ENCODE data around the gene GLI3.
A peak's percentile ranks its signal among the peaks of the same experiment; 100 is the strongest.

The GLI3 gene

GRCh38 chr7:42167631-42168236, 69.3 kb downstream of the GLI3 start:
- TF ChIP-seq Cebpa-rat (IDR thresholded peaks at IDR 0.05): no peak
- Histone ChIP-seq H3K27me3 (no peaks in the 10 kb centered on the region), H3K4me3 (no peak overlapping the region), H3K4me2 (no peak overlapping the region), H3K9me3 (replicated peaks in 1 of 11) (no peaks in the 10 kb centered on the region), H3K9ac (no peak overlapping the region), H3K36me3 (peaks cover 0 to 9% (median 0%) of the 10 kb centered on the region in 11 experiments; a peak in 4 of 22 replicates), H3K27ac (no peak overlapping the region), H3K4me1 (peaks cover 0 to 12% (median 9%) of the 10 kb centered on the region in 10 experiments; a peak in 13 of 20 replicates), H4K20me1 (no peaks in the 10 kb centered on the region; a peak in 1 of 22 replicates)

- H3K4me1 ChIP-seq: peaks cover 0 to 12% (median 9%) of the 10 kb centered on the region in 10 experiments; a peak in 13 of 20 replicates
- no peaks in the 10 kb centered on the region for H3K27me3 ChIP-seq
- H3K4me3 ChIP-seq: no peak overlapping the region
- no peak for TF ChIP-seq Cebpa-rat (IDR thresholded peaks at IDR 0.05)
- H3K9ac ChIP-seq: no peak overlapping the region
- no peaks in the 10 kb centered on the region for H3K9me3 ChIP-seq (replicated peaks in 1 of 11)
- H4K20me1 ChIP-seq: no peaks in the 10 kb centered on the region; a peak in 1 of 22 replicates
- peaks cover 0 to 4% (median 0%) of the 10 kb centered on the region in 11 experiments; a peak in 2 of 22 replicates for H3K36me3 ChIP-seq
- no peak overlapping the region for H3K4me2 ChIP-seq
- H3K27ac ChIP-seq: no peak overlapping the region
Observed at GRCh38 chr7:42167206-42167605, 69.8 kb downstream of the GLI3 start.

GRCh38 chr7:42164881-42165428, 72.1 kb downstream of the GLI3 start:
- Histone ChIP-seq H3K9ac (no peak overlapping the region), H3K9me3 (replicated peaks in 1 of 11) (no peaks in the 10 kb centered on the region), H3K4me1 (peaks cover 0 to 12% (median 9%) of the 10 kb centered on the region in 10 experiments; a peak in 13 of 20 replicates), H3K36me3 (no peaks in the 10 kb centered on the region; a peak in 1 of 22 replicates), H4K20me1 (no peaks in the 10 kb centered on the region; a peak in 1 of 22 replicates), H3K4me2 (peak overlapping the region in 5 of 11 experiments; percentile 17 to 34 (median 24); a peak in 6 of 22 replicates), H3K27ac (no peak overlapping the region), H3K4me3 (no peak overlapping the region), H3K27me3 (no peaks in the 10 kb centered on the region)
- TF ChIP-seq Cebpa-rat (IDR thresholded peaks at IDR 0.05): no peak

- no peaks in the 10 kb centered on the region for H3K27me3 ChIP-seq
- H3K9ac ChIP-seq: no peak overlapping the region
- H3K9me3 ChIP-seq (replicated peaks in 1 of 11): no peaks in the 10 kb centered on the region
- no peak for TF ChIP-seq Cebpa-rat (IDR thresholded peaks at IDR 0.05)
- H3K4me3 ChIP-seq: no peak overlapping the region
- peaks cover 0 to 12% (median 9%) of the 10 kb centered on the region in 10 experiments; a peak in 13 of 20 replicates for H3K4me1 ChIP-seq
- no peaks in the 10 kb centered on the region; a peak in 2 of 22 replicates for H4K20me1 ChIP-seq
- H3K4me2 ChIP-seq: no peak overlapping the region
- no peaks in the 10 kb centered on the region; a peak in 1 of 22 replicates for H3K36me3 ChIP-seq
- no peak overlapping the region for H3K27ac ChIP-seq
Observed at GRCh38 chr7:42162560-42163325, 74.3 kb downstream of the GLI3 start.

- no peak overlapping the region for H3K27ac ChIP-seq
- no peak overlapping the region for H3K4me3 ChIP-seq
- H3K9me3 ChIP-seq (replicated peaks in 1 of 11): no peaks in the 10 kb centered on the region
- TF ChIP-seq Cebpa-rat (IDR thresholded peaks at IDR 0.05): no peak
- H3K9ac ChIP-seq: no peak overlapping the region
- H3K4me2 ChIP-seq: no peak overlapping the region
- no peaks in the 10 kb centered on the region for H3K27me3 ChIP-seq
- H3K4me1 ChIP-seq: peaks cover 0 to 12% (median 9%) of the 10 kb centered on the region in 10 experiments; a peak in 13 of 20 replicates
- no peaks in the 10 kb centered on the region; a peak in 2 of 22 replicates for H4K20me1 ChIP-seq
- H3K36me3 ChIP-seq: no peaks in the 10 kb centered on the region; a peak in 1 of 22 replicates
Observed at GRCh38 chr7:42161719-42162118, 75.3 kb downstream of the GLI3 start.

- Histone ChIP-seq H3K4me2 (no peak overlapping the region), H3K36me3 (peaks cover 0 to 3% (median 0%) of the 10 kb centered on the region in 11 experiments; a peak in 1 of 22 replicates), H4K20me1 (no peaks in the 10 kb centered on the region; a peak in 2 of 22 replicates), H3K4me1 (peaks cover 0 to 12% (median 9%) of the 10 kb centered on the region in 10 experiments; a peak in 13 of 20 replicates), H3K9ac (no peak overlapping the region), H3K9me3 (replicated peaks in 1 of 11) (no peaks in the 10 kb centered on the region), H3K27me3 (no peaks in the 10 kb centered on the region), H3K27ac (no peak overlapping the region), H3K4me3 (no peak overlapping the region)
- no peak for TF ChIP-seq Cebpa-rat (IDR thresholded peaks at IDR 0.05)
Observed at GRCh38 chr7:42161110-42161509, 75.9 kb downstream of the GLI3 start.

- no peak overlapping the region for H3K4me3 ChIP-seq
- TF ChIP-seq Cebpa-rat (IDR thresholded peaks at IDR 0.05): no peak
- H3K27me3 ChIP-seq: no peaks in the 10 kb centered on the region
- no peak overlapping the region for H3K27ac ChIP-seq
- no peak overlapping the region for H3K9ac ChIP-seq
- 0 out of 20 replicates have a peak, but pooled peaks cover 0 to 6% (median 0%) of the 10 kb centered on the region in 10 experiments for H3K4me1 ChIP-seq
- no peak overlapping the region for H3K4me2 ChIP-seq
- 0 out of 22 replicates have a peak, but pooled peaks cover 0 to 3% (median 0%) of the 10 kb centered on the region in 11 experiments for H3K36me3 ChIP-seq
- H4K20me1 ChIP-seq: no peaks in the 10 kb centered on the region; a peak in 2 of 22 replicates
- H3K9me3 ChIP-seq (replicated peaks in 1 of 11): no peaks in the 10 kb centered on the region
Observed at GRCh38 chr7:42159130-42159529, 77.9 kb downstream of the GLI3 start.

- TF ChIP-seq Cebpa-rat (IDR thresholded peaks at IDR 0.05): no peak
- H3K4me2 ChIP-seq: no peak overlapping the region
- no peaks in the 10 kb centered on the region for H3K9me3 ChIP-seq (replicated peaks in 1 of 11)
- H3K27ac ChIP-seq: no peak overlapping the region
- no peak overlapping the region for H3K9ac ChIP-seq
- H3K4me3 ChIP-seq: no peak overlapping the region
- no peaks in the 10 kb centered on the region for H3K27me3 ChIP-seq
- 0 out of 20 replicates have a peak, but pooled peaks cover 0 to 6% (median 0%) of the 10 kb centered on the region in 10 experiments for H3K4me1 ChIP-seq
- H4K20me1 ChIP-seq: no peaks in the 10 kb centered on the region; a peak in 2 of 22 replicates
- 0 out of 22 replicates have a peak, but pooled peaks cover 0 to 3% (median 0%) of the 10 kb centered on the region in 11 experiments for H3K36me3 ChIP-seq
Observed at GRCh38 chr7:42156967-42157721, 79.9 kb downstream of the GLI3 start.

Data from BLaER1 treated with 17β-estradiol and CSF1 and Interleukin-3, amounts not matched to agents 10 nM and 100 nM (cell line).